CD4-positive, alpha-beta T cell treated with Interleukin-1 beta for 1 hour (primary cell): Measurements from ENCODE around the gene MIEN1.
"Not testable (repeated sequence)": the region's sequence is repeated elsewhere in the genome, so short reads cannot be mapped to it uniquely, and the experiment has no call there.

Experiments used
- DNase-seq, 2 donors: peaks; one replicate each; pipeline ENCODE4 v3.0.0-alpha.2; 2020 to 2022

The MIEN1 gene

DNA sequence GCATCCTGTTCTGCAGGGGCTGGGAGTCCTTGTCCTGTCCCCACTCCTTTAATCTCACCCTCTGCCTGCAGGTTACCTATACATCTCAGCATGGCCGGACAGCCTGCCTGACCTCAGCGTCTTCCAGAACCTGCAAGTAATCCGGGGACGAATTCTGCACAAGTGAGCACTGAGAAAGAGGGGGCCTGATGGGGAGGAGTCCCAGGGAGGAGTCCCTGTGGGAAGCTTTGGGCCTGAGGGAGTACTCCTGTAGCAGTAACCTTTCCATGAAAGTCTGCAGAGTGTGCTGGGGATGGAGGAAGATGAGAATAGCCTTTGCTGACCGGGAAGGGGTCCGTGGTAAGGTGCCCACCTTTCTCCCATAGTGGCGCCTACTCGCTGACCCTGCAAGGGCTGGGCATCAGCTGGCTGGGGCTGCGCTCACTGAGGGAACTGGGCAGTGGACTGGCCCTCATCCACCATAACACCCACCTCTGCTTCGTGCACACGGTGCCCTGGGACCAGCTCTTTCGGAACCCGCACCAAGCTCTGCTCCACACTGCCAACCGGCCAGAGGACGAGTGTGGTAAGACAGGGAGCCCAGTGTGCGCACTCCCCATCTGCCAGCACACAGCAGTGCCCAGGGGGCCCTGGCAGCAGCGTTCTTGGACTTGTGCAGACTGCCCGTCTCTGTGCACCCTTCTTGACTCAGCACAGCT lies 14.8 kb downstream of the MIEN1 start:
- no peak for DNase-seq

DNA sequence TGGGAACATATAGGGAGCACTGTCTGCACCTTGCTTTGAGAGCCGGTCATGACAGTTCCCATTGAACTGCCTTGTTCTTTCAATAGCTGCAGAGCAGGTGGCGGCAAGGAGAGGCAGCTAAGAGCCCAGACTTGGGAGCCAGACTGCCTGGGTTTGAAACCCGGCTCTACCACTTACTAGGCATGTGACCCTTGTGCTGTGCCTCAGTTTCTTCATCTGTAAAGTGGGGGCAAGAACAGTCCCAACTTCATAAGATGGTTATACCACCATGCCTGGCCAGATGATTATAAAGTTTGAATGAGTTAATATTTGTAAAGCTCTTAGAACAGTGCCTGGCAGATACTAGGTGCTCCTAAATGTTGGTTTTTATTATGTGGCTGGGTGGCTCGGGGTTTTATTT lies 16.1 kb downstream of the MIEN1 start:
- DNase-seq, result no peak

DNA sequence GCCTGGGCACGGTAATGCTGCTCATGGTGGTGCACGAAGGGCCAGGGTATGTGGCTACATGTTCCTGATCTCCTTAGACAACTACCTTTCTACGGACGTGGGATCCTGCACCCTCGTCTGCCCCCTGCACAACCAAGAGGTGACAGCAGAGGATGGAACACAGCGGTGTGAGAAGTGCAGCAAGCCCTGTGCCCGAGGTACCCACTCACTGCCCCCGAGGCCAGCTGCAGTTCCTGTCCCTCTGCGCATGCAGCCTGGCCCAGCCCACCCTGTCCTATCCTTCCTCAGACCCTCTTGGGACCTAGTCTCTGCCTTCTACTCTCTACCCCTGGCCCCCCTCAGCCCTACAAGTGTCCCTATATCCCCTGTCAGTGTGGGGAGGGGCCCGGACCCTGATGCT lies 18.5 kb downstream of the MIEN1 start:
- no peak for DNase-seq

DNA sequence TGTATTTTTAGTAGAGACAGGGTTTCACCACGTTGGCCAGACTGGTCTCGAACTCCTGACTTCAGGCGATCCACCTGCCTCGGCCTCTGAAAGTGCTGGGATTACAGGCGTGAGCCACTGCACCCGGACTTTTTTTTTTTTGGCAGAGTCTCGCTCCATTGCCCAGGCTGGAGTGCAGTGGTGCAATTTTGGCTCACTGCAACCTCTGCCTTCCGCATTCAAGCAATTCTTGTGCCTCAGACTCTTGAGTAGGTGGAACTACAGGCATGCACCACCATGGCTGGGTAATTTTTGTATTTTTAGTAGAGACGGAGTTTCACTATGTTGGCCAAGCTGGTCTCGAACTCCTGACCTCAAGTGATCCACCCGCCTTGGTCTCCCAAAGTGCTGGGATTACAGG lies 19.3 kb downstream of the MIEN1 start:
- not testable (repeated sequence) for DNase-seq

DNA sequence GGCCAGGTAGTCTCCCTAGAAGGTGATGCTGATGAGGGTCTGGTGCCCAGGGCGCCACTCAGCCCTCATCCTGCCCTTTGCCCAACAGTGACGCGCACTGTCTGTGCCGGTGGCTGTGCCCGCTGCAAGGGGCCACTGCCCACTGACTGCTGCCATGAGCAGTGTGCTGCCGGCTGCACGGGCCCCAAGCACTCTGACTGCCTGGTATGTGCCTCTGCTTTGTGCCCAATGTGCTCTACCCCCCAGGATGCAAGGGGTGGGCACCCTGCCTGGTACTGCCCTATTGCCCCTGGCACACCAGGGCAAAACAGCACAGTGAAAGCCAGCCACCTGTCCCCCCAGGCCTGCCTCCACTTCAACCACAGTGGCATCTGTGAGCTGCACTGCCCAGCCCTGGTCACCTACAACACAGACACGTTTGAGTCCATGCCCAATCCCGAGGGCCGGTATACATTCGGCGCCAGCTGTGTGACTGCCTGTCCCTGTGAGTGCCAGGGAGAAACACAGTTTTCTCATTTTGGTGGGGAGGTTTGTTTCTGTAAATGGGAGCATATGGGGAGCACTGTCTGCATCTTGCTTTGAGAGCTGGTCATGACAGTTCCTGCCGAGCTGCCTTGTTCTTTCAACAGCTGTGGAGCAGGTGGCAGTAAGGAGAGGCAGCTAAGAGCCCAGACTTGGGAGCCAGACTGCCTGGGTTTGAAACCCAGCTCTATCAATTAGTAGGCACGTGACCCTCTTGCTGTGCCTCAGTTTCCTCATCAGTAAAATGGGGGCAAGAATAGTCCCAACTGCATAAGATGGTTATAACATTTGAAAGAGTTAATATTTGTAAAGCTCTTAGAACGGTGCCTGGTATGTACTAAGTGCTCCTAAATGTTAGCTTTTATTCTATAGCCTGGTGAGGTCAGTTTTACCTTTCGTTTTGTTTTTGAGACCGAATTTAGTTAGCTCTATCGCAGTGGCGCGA lies 20.1 kb downstream of the MIEN1 start:
- DNase-seq, result no peak

DNA sequence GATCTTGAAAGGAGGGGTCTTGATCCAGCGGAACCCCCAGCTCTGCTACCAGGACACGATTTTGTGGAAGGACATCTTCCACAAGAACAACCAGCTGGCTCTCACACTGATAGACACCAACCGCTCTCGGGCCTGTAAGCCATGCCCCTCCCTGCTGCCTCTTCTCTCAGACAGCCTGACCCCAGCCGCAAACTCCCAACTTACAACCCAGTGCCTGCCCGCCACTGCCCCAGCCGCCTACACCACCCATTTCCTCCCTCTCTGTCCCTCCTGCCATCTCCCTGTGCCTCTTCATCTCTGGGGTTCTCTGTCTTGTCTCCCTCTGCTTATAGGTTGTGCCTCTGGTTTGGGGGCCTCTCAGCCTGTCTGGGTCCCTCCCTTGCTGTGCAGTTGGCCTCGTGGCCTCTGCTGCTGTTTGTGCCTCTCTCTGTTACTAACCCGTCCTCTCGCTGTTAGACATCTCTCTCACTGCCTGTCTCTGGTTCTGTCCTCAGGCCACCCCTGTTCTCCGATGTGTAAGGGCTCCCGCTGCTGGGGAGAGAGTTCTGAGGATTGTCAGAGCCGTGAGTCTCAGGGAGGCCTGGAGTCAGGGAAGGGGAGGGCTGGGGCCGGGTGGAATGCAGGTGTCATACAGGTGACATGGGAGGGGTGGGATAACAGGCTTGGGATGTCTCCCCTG lies 20.9 kb downstream of the MIEN1 start:
- DNase-seq, result peak in 1 of 2 donors; percentile 8

DNA sequence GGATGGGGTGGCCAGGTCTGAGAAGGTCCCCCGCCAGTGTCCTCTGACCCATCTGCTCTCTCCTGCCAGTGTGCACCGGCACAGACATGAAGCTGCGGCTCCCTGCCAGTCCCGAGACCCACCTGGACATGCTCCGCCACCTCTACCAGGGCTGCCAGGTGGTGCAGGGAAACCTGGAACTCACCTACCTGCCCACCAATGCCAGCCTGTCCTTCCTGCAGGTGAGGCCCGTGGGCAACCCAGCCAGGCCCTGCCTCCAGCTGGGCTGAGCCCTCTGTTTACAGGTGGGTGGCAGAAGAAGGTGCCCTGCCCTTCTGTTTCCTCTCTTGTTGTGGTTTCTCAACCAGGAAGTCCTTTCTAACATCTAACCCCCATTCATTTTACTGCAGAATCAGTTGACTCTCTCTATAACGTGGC lies 23.4 kb downstream of the MIEN1 start:
- peak in 1 of 2 donors; percentile 19 for DNase-seq

DNA sequence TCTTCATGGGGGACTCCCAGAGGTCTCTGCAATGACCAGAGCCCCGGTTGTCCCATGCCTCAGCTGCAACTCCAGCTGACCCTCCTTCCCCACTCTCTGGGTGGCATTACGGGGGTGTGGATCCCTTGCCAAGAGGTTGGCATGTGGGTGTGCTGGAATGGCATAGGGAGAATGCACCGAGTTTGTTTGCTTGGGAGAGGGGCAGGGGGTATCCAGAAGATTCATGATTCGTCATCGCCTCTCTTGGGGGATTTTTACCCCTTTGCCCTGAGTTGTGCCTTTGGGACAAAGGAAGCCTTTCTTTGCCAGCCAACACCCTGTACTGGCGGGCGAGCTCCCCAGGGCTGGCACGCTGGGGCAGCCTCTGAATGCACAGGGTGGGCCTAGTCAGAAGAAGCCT lies 23.9 kb downstream of the MIEN1 start:
- no peak for DNase-seq

DNA sequence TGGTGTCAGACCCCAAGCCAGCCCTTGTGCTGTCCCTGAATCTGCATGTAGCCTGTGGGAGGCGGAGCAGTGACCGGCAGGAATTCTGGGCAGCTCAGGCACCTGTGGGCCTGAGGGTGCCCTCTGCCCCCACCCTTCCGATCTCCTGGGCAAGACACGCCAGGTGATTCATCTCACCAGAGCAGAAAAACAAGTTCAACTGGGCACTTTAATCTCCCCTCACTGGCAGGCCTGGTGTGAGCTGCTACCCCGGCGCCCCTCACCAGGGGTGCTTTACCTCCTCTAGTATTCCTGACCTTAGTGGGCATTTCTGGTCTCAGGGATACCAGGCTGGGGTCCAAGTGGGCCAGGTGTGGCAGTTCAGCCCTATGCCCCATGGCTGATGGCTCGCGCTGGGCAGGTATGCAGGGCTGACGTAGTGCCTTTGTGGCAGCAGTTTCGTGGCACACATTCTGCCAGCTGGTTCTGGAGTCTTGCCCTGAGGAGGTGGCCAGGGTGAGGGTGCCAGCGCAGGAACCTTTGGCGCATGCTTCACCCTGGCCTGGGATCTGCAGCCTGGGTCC lies 24.5 kb downstream of the MIEN1 start:
- no peak for DNase-seq

DNA sequence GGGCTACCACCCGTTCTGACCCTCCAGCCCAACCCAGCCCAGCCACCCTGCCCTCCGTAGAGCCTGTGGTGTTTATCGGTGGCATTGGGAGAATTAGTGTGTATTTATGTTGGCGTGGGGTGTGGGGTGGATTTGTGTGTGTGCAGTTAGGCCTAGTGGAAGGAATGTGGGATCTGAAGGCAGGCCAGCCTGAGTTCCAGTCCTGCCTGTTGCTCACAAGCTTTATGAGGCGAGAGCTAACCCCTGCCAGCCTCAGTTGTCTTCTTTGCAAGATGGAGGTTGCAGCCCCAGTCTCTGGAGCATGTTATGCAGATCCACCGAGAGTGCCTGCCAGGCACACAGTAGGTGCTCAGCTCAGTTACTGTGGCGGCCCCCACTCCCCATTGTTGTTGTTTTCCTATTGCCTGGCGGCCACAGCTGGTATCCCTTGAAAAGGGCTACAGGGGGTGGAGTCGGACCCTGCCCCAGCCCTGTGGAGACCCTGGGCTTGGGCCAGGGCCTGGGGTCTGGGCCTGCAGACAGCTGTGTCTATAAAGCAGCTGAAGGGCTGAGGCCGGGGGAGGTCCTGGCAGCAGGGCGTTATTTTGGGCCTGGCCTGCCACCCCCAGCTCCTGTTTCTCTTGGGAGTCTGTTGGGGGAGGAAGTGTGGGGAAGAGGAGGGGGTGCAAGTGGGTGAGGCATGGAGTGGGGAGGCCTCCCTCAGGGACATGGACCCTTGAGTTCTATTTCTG lies 25.3 kb downstream of the MIEN1 start:
- DNase-seq, result no peak

DNA sequence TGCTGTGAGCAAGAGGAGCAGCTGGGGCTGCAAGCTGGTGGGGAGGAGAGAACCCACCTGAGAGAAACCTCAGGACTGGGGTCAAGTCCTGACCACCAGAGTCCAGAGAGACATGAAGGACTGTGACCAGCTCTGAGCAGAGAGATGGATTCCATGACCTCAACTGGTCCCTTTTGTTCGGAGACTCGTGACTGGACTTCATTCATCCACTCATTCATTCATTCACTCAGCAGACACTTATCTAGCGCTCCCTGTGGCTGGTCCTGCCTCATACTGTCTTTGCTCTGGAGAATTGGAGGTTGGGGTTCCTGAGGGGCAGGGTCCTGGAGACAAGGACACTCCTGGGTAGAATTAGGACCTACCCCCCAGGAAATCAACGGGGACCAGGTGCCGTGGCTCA lies 26.4 kb downstream of the MIEN1 start:
- DNase-seq, result no peak

DNA sequence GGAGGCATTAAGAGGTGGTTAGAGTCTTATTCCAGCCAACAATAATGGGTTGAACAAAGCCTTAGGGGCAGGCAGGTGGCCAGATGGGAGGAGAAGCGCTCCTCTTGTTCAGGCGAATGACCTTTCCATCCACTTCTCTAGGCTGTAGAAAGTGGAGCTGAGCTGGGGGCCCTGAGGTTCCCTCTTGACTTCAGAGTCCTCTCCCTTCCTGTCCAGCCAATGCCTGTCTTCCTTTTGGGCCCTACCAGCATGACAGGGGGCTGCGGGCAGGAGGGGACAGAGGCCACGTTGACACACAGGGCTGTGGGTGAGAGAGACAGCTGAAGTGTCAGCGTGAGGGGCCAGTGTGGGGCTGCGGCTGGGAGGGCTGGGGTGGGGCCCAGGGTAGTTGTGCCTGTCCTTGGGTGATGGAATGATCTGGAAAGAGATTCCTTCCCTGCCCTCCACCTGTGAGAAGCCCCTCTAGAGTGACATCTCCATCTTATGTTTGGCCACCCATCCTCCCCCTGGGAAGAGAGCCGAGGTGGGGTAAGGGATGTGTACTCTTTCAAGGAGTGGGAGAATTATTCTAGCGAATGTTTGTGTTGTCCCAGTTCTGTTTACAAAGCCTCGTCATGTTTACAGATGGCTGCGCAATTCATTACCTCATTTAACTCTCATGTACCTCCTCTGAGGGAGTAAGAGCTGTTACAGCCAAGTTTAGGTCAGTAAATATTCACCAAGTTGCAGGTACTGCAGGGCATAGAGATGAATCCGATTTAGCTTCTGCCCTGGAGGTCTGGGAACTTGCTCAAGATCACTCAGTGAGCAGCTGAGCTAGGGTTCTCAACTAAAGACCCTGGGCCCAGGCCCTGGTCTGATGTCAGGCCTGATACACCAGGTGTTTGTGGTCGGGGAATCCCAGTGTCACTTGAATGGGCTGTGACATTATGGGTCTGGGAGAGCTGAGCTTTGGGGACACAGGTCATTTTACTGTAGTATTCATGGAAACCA lies 27.1 kb downstream of the MIEN1 start:
- DNase-seq, result no peak

DNA sequence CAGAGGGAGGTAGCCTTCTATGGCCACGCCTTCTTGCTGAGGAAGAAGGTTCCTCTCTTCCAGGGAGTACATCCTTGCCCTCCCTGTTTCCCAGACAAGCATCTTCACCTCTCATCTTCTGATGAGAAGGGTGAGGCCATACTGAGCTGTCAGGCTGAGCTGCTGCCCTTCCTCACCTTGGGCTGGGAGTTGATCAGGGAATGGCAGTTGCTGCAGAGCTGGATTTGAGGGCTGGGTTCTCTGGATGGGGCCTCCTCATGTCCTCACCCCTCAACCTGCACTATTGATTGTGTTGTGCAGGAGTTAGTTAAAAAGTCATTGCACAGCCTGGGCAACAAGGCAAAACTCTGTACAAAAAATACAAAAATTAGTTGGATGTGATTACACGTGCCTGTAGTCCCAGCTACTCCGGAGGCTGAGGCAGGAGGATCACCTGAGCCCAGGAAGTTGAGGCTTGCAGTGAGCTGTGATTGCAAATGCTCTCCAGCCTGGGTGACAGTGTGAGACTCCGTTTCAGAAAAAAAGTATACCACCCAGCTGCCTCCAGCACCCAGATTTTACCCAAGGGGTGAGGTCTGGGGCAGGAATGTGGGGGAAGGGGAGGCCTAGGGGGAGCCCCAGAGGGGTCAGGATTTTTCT lies 28.4 kb downstream of the MIEN1 start:
- DNase-seq, result no peak

DNA sequence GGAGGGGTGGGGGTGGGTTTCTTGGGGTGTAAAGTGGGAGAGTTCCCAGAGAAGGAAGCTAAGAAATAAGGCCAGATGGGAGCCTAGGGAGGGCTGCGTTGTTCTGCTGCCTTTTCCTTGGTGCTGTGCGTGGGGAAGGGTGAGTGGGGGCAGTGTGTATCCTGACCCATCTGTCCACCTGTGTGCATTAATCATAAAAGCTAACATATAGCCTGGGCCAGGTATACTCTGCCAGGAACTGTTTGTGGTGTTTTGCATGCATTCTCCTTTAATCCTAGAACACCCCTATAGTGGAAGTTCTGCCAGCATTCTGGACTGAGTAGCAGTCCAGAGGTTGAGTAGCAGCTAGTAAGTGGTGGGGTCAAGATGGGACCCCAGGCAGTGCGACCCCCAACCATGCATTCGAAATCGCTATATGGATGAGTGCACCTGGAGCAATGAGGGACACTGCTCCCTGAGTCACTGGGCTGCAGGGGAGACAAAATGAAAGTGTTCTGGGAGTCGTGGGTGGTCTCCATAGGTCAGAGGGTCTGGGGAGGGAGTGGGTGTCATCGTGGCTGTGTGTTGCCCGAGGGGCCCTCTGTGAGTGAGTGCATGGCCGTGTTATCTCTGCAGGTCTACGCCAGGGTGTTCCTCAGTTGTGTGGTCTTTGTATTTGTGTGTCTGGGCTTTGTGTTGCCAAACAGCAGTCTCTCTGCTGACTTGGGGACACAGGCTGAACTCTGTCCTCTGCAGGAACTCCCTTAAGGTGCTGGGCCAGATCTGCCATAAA lies 29.1 kb downstream of the MIEN1 start:
- DNase-seq, result no peak

DNA sequence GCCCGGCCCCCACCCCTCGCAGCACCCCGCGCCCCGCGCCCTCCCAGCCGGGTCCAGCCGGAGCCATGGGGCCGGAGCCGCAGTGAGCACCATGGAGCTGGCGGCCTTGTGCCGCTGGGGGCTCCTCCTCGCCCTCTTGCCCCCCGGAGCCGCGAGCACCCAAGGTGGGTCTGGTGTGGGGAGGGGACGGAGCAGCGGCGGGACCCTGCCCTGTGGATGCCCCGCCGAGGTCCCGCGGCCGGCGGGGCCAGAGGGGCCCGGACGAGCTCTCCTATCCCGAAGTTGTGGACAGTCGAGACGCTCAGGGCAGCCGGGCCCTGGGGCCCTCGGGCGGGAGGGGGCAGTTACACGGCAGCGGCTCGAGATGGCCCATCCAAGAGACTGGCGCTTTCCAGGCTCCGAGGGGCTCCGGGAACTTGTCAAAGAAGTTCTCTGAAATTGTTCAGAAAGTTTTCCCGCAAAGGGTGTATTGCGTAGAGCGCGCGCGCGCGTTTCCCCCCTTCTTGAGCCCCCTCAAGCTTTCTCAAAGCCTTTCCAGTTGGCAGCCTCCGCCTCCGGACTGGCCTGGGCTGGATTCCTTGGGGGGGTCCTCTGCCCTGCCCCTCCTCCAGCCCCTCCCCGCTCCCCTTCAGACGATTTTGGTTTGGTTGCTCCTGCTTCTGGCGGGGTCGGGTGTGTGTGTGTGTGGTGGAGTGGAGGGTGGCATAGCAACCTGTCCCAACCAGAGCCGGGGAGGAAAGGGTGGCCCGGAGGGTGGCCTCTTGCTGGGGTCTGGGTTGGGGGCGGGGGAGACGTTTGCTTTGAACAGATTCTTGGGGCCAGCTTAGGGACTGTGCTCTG lies 30.0 kb downstream of the MIEN1 start:
- DNase-seq, result no peak

DNA sequence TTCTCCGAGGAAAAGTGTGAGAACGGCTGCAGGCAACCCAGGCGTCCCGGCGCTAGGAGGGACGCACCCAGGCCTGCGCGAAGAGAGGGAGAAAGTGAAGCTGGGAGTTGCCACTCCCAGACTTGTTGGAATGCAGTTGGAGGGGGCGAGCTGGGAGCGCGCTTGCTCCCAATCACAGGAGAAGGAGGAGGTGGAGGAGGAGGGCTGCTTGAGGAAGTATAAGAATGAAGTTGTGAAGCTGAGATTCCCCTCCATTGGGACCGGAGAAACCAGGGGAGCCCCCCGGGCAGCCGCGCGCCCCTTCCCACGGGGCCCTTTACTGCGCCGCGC lies 30.5 kb downstream of the MIEN1 start, which contains the start of gene ERBB2:
Gene ERBB2, plus strand, starts transcription at position 247 of the 330 bp plus-strand sequence. CDS start 175 bp downstream, outside the sequence.
- no peak for DNase-seq

DNA sequence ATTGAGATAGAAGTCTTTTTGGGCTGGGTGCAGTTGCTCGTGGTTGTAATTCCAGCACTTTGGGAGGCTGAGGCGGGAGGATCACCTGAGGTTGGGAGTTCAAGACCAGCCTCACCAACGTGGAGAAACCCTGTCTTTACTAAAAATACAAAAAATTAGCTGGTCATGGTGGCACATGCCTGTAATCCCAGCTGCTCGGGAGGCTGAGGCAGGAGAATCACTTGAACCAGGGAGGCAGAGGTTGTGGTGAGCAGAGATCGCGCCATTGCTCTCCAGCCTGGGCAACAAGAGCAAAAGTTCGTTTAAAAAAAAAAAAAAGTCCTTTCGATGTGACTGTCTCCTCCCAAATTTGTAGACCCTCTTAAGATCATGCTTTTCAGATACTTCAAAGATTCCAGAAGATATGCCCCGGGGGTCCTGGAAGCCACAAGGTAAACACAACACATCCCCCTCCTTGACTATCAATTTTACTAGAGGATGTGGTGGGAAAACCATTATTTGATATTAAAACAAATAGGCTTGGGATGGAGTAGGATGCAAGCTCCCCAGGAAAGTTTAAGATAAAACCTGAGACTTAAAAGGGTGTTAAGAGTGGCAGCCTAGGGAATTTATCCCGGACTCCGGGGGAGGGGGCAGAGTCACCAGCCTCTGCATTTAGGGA lies 31.0 kb downstream of the MIEN1 start:
- DNase-seq, result not testable (repeated sequence)

DNA sequence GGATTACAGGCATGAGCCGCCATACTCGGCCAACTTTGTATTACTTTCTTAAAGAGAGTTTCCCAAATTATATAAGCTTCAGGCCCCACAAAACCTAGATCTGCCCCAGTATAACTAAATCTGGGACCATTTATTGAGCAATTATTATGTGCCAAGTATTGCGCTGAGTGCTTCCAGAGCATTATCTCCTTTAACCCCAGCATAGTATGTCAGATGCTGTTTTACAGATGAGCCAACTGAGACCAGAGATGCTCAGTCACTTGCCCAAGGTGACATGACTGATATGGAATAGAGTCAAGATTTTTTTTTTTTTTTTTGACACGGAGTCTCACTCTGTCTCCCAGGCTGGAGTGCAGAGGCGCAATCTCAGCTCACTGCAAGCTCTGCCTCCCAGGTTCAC lies 32.4 kb downstream of the MIEN1 start:
- no peak for DNase-seq
